ENCODE results near the gene CLDN7.

DNA sequence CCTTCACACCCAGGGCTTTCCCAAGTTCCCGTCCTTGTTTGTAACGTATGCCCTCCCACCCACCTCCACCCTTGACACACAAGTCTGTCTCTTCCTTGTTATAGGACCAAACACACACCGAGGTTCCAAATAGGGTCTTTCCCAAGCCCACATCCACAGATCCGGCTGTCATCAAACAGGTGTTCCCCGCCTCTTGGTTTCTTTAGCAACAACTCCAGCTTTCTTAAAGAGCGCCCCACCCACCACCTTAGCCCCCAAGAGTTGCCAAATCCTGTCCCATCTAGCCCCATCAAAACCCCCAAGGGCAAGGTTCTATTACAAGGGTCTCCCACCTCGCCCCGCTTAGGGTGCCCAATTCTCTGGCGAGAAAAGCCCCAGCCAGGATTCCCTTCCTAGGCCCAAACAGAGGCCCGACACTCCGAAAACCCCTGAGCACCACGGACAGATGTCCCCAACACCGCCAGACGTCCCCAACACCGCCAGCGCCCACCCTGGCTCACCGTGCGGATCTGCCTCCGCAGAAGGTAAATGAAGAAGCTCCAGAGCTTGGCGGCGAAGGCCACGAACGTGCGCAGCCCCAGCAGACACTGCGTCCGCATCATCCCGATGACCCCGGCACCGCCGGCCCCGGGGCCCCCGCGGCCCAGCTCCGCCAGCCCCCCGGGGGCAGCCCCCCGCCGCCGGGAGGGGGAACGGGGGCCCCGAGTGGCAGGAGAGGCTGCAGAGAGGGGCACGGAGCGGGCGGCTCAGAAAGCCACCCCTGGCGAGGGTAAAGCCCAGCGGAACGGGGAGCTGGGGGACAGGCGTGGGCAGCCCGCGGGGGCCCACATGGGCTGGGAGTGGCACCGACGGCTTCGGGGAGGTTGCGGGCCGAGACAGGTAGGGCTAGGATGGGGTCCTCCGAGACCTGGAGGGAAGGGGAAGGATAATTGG lies 11.3 kb downstream of the CLDN7 start:
- TF ChIP-seq, protein P1, sequence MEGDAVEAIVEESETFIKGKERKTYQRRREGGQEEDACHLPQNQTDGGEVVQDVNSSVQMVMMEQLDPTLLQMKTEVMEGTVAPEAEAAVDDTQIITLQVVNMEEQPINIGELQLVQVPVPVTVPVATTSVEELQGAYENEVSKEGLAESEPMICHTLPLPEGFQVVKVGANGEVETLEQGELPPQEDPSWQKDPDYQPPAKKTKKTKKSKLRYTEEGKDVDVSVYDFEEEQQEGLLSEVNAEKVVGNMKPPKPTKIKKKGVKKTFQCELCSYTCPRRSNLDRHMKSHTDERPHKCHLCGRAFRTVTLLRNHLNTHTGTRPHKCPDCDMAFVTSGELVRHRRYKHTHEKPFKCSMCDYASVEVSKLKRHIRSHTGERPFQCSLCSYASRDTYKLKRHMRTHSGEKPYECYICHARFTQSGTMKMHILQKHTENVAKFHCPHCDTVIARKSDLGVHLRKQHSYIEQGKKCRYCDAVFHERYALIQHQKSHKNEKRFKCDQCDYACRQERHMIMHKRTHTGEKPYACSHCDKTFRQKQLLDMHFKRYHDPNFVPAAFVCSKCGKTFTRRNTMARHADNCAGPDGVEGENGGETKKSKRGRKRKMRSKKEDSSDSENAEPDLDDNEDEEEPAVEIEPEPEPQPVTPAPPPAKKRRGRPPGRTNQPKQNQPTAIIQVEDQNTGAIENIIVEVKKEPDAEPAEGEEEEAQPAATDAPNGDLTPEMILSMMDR (IDR thresholded peaks at IDR 0.05), result no peak
- TF ChIP-seq POLR2A (IDR thresholded peaks at IDR 0.05), result no peak

Measured in thyroid gland (tissue), 4 donors.